Endothelial cell (in vitro differentiated cells): Measurements from ENCODE around the gene PPIA. TPM values are rescaled to one million over a fixed set of nuclear protein-coding genes. Genes with fewer than 3 reads are reported as not detected.
"Not testable (repeated sequence)": the region's sequence is repeated elsewhere in the genome, so short reads cannot be mapped to it uniquely, and the experiment has no call there.

ENCODE experiments used
- DNase-seq: peaks from one replicate; pipeline ENCODE4 v3.0.0; 2021; ENCODE audit warnings: low spot score
- H3K27ac Mint-ChIP-seq: one replicate; pipeline ENCODE4 v1.8.0; 2021; ENCODE audit warnings: mixed read lengths, inconsistent platforms; ENCODE audit not compliant: unreplicated experiment
- H3K27me3 Mint-ChIP-seq: one replicate; pipeline ENCODE4 v1.8.0; 2021; ENCODE audit warnings: mild to moderate bottlenecking, moderate library complexity, mixed read lengths, inconsistent platforms; ENCODE audit not compliant: unreplicated experiment
- H3K36me3 Mint-ChIP-seq: one replicate; pipeline ENCODE4 v1.8.0; 2021; ENCODE audit warnings: mild to moderate bottlenecking, low read depth, mixed read lengths, inconsistent platforms; ENCODE audit not compliant: unreplicated experiment
- H3K4me1 Mint-ChIP-seq: one replicate; pipeline ENCODE4 v1.8.0; 2021; ENCODE audit warnings: mild to moderate bottlenecking, mixed read lengths, inconsistent platforms; ENCODE audit not compliant: unreplicated experiment
- H3K4me3 Mint-ChIP-seq: one replicate; pipeline ENCODE4 v1.8.0; 2021; ENCODE audit warnings: mild to moderate bottlenecking, mixed read lengths, inconsistent platforms; ENCODE audit not compliant: unreplicated experiment
- H3K9me3 Mint-ChIP-seq: one replicate; pipeline ENCODE4 v1.8.0; 2021; ENCODE audit warnings: mixed read lengths, inconsistent platforms; ENCODE audit not compliant: unreplicated experiment
- CTCF ChIP-seq: fragments of 200-600 bp; sonication (generic); IDR thresholded peaks from one replicate; pipeline ENCODE4 v1.5.0; 2021; ENCODE audit warnings: antibody characterized with exemption; ENCODE audit not compliant: unreplicated experiment
- total RNA-seq: library from RNA; stranded (reverse); fragmentation: NEBNext Ultra II Directional; extraction: Animal tissue kit (Norgen Biotek cat#: 25700); gene quantifications from one replicate; pipeline ENCODE4 v1.2.1, GENCODE V29; 2021; ENCODE audit not compliant: unreplicated experiment

The PPIA gene
- total RNA-seq, 1 donor from 2014 or later, result 1,721 TPM

- Mint-ChIP-seq H3K27ac (peak overlapping the region; percentile 38), H3K36me3 (no peaks in the 10 kb centered on the region), H3K27me3 (peaks cover 7% of the 10 kb centered on the region), H3K9me3 (no peaks in the 10 kb centered on the region), H3K4me1 (peaks cover 25% of the 10 kb centered on the region), H3K4me3 (no peak overlapping the region)
- no peak for DNase-seq
- no peak for TF ChIP-seq CTCF
Observed at GRCh38 chr7:44823255-44823781, 26.8 kb downstream of the PPIA start.

GRCh38 chr7:44824894-44825526 is 28.5 kb downstream of the PPIA start:
- Mint-ChIP-seq H3K4me3 (peak overlapping the region; percentile 9), H3K4me1 (peaks cover 27% of the 10 kb centered on the region), H3K36me3 (no peaks in the 10 kb centered on the region), H3K9me3 (no peaks in the 10 kb centered on the region), H3K27me3 (peaks cover 7% of the 10 kb centered on the region), H3K27ac (peak overlapping the region; percentile 34)
- DNase-seq, result no peak
- TF ChIP-seq CTCF, result no peak

- peaks cover 4% of the 10 kb centered on the region for H3K36me3 Mint-ChIP-seq
- H3K27ac Mint-ChIP-seq, result no peak overlapping the region
- peaks cover 4% of the 10 kb centered on the region for H3K27me3 Mint-ChIP-seq
- no peak for TF ChIP-seq CTCF
- DNase-seq, result no peak
- no peaks in the 10 kb centered on the region for H3K9me3 Mint-ChIP-seq
- no peak overlapping the region for H3K4me3 Mint-ChIP-seq
- H3K4me1 Mint-ChIP-seq, result peaks cover 22% of the 10 kb centered on the region
Observed at GRCh38 chr7:44827567-44827966, 31.1 kb downstream of the PPIA start.

GRCh38 chr7:44838751-44839150 is 42.3 kb downstream of the PPIA start:
- H3K4me3 Mint-ChIP-seq, result no peak overlapping the region
- H3K4me1 Mint-ChIP-seq, result peaks cover 7% of the 10 kb centered on the region
- H3K36me3 Mint-ChIP-seq, result peaks cover 14% of the 10 kb centered on the region
- H3K9me3 Mint-ChIP-seq, result no peaks in the 10 kb centered on the region
- H3K27ac Mint-ChIP-seq, result no peak overlapping the region
- DNase-seq, result no peak
- H3K27me3 Mint-ChIP-seq, result no peaks in the 10 kb centered on the region
- no peak for TF ChIP-seq CTCF

GRCh38 chr7:44842675-44843074 is 46.2 kb downstream of the PPIA start:
- not testable (repeated sequence) for H3K27ac Mint-ChIP-seq, DNase-seq, H3K27me3 Mint-ChIP-seq, H3K4me3 Mint-ChIP-seq, H3K9me3 Mint-ChIP-seq
- Mint-ChIP-seq H3K4me1 (peaks cover 21% of the 10 kb centered on the region), H3K36me3 (peaks cover 17% of the 10 kb centered on the region)

- not testable (repeated sequence) for DNase-seq, H3K27me3 Mint-ChIP-seq, H3K4me3 Mint-ChIP-seq, H3K27ac Mint-ChIP-seq, H3K9me3 Mint-ChIP-seq
- Mint-ChIP-seq H3K4me1 (peaks cover 21% of the 10 kb centered on the region), H3K36me3 (peaks cover 15% of the 10 kb centered on the region)
Observed at GRCh38 chr7:44843440-44843839, 47.0 kb downstream of the PPIA start.
